ENCODE measurements around the gene CTSG.
"Not testable (repeated sequence)": the region's sequence is repeated elsewhere in the genome, so short reads cannot be mapped to it uniquely, and the experiment has no call there.

CTSG gene

GRCh38 chr14:24535737-24536136 is 40.3 kb downstream of the CTSG start:
- DNase-seq, result no peak

GRCh38 chr14:24534286-24534685 is 41.8 kb downstream of the CTSG start:
- no peak for DNase-seq

- not testable (repeated sequence) for DNase-seq
Observed at GRCh38 chr14:24525877-24526620, 50.0 kb downstream of the CTSG start.

All from NCI-H1436 (cell line).